Esophagus muscularis mucosa (tissue), 4 donors: Measurements from ENCODE around the gene RNF213. TPM values are rescaled to one million over a fixed set of nuclear protein-coding genes. Genes with fewer than 3 reads are reported as not detected.

Source experiments
- DNase-seq: peaks from one replicate; pipeline ENCODE4 v3.0.0-alpha.2; 2017; ENCODE audit errors: extremely low spot score
- H3K27ac ChIP-seq, 4 donors: fragments of 200-600 bp; sonication (generic); replicated peaks in 1 of 4; 1 replicate in 3 of 4; 2 replicates in 1 of 4; pipeline ENCODE4 v1.5.1; 2016 to 2019; ENCODE audit warnings: mild to moderate bottlenecking in 1 of 4
- H3K27me3 ChIP-seq, 4 donors: fragments of 200-600 bp; sonication (generic); one replicate each; pipeline versions ENCODE4 v1.5.1 to v1.6.0; 2016 to 2019
- H3K36me3 ChIP-seq, 4 donors: fragments of 200-600 bp; sonication (generic); one replicate each; pipeline ENCODE4 v1.5.1; 2016 to 2019
- H3K4me1 ChIP-seq, 4 donors: fragments of 200-600 bp; sonication (generic); one replicate each; pipeline ENCODE4 v1.5.1; 2016 to 2019
- H3K4me3 ChIP-seq, 4 donors: fragments of 200-600 bp; sonication (generic); 1 replicate in 2 of 4; 2 replicates in 2 of 4; pipeline ENCODE4 v1.5.1; 2016 to 2019; ENCODE audit warnings: mild to moderate bottlenecking in 4 of 4, moderate library complexity in 1 of 4
- H3K9me3 ChIP-seq, 4 donors: fragments of 200-600 bp; sonication (generic); 1 replicate in 3 of 4; 2 replicates in 1 of 4; pipeline ENCODE4 v1.5.1; 2016 to 2019
- EP300 ChIP-seq: sonication (generic); formaldehyde crosslinking; IDR thresholded peaks from one replicate; pipeline ENCODE4 v1.6.1; 2017; ENCODE audit warnings: antibody characterized with exemption
- POLR2A ChIP-seq: fragments of 450-650 bp; IDR thresholded peaks from one replicate; pipeline ENCODE4 v1.6.1; 2017; ENCODE audit warnings: antibody characterized with exemption, moderate library complexity, mild to moderate bottlenecking, low read depth
- POLR2AphosphoS5 ChIP-seq, 2 donors: sonication (generic); formaldehyde crosslinking; IDR thresholded peaks; one replicate each; pipeline ENCODE4 v1.6.1; 2017; ENCODE audit warnings: antibody characterized with exemption in 2 of 2
- WGBS: methylation state at CpG from one replicate; pipeline ENCODE4 v1.1.5; 2018; 5-methylcytosine and 5-hydroxymethylcytosine counted together
- intact Hi-C: fragments of 100-400 bp; cut with DNase I; formaldehyde crosslinking; loops from one replicate; pipeline ENCODE4 v1.15.1; 2023
- total RNA-seq, 4 donors: library from RNA; depleted of rRNA; stranded (reverse); fragments of >200 nt; gene quantifications; one replicate each; pipeline versions ENCODE4 v1.1.0 to v1.2.1, GENCODE V29; 2016
- TF ChIP-seq, protein P1 (sequence below), 3 experiments: fragments of 200-600 bp in 2 of 3; fragments of 450-650 bp in 1 of 3; sonication (generic) in 2 of 3; IDR thresholded peaks; one replicate each; pipeline ENCODE4 v1.5.1; 2017 to 2019; ENCODE audit warnings: antibody characterized with exemption in 3 of 3, mild to moderate bottlenecking in 2 of 3, moderate library complexity in 1 of 3

RNF213 gene
- total RNA-seq, 4 donors from 2014 or later, result 55.8 to 85.7 (median 75.9) TPM

GRCh38 chr17:80432961-80433550 lies 172.4 kb downstream of the RNF213 start:
- intact Hi-C loops, result no loop called here
- Histone ChIP-seq H3K36me3 (peaks cover 7 to 43% (median 21%) of the 10 kb centered on the region in 4 donors), H3K27me3 (no peaks in the 10 kb centered on the region), H3K27ac (no peak overlapping the region), H3K4me1 (no peaks in the 10 kb centered on the region), H3K4me3 (no peak overlapping the region), H3K9me3 (no peaks in the 10 kb centered on the region)
- no peak for TF ChIP-seq POLR2A
- TF ChIP-seq POLR2AphosphoS5 (IDR thresholded peaks at IDR 0.05), result no peak
- 94% methylated on average over 5 of the region's 6 CpGs for WGBS
- DNase-seq, result no peak

- no peaks in the 10 kb centered on the region for H3K9me3 ChIP-seq
- DNase-seq, result no peak
- no peak overlapping the region for H3K4me3 ChIP-seq
- intact Hi-C loops, result no loop called here
- no peaks in the 10 kb centered on the region for H3K4me1 ChIP-seq
- no peak overlapping the region for H3K27ac ChIP-seq
- WGBS, result 86% methylated on average over 12 of the region's 12 CpGs
- H3K27me3 ChIP-seq, result no peaks in the 10 kb centered on the region
- peaks cover 7 to 36% (median 14%) of the 10 kb centered on the region in 4 donors for H3K36me3 ChIP-seq
- TF ChIP-seq EP300 (no peak), POLR2AphosphoS5 (IDR thresholded peaks at IDR 0.05) (no peak), POLR2A (no peak)
- TF ChIP-seq, protein P1, sequence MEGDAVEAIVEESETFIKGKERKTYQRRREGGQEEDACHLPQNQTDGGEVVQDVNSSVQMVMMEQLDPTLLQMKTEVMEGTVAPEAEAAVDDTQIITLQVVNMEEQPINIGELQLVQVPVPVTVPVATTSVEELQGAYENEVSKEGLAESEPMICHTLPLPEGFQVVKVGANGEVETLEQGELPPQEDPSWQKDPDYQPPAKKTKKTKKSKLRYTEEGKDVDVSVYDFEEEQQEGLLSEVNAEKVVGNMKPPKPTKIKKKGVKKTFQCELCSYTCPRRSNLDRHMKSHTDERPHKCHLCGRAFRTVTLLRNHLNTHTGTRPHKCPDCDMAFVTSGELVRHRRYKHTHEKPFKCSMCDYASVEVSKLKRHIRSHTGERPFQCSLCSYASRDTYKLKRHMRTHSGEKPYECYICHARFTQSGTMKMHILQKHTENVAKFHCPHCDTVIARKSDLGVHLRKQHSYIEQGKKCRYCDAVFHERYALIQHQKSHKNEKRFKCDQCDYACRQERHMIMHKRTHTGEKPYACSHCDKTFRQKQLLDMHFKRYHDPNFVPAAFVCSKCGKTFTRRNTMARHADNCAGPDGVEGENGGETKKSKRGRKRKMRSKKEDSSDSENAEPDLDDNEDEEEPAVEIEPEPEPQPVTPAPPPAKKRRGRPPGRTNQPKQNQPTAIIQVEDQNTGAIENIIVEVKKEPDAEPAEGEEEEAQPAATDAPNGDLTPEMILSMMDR (IDR thresholded peaks at IDR 0.05), result no peak
These were observed 173.4 kb downstream of the RNF213 start for GRCh38 chr17:80433916-80434666.

GRCh38 chr17:80437532-80437931 lies 176.9 kb downstream of the RNF213 start:
- Histone ChIP-seq H3K9me3 (no peaks in the 10 kb centered on the region), H3K4me3 (no peak overlapping the region), H3K4me1 (no peaks in the 10 kb centered on the region), H3K27me3 (no peaks in the 10 kb centered on the region), H3K36me3 (peaks cover 0 to 15% (median 4%) of the 10 kb centered on the region in 4 donors), H3K27ac (no peak overlapping the region)
- WGBS, result 84% methylated on average over 10 of the region's 10 CpGs
- intact Hi-C loops, result no loop called here
- no peak for DNase-seq
- TF ChIP-seq POLR2A (no peak), EP300 (no peak), POLR2AphosphoS5 (IDR thresholded peaks at IDR 0.05) (no peak)
- TF ChIP-seq, protein P1 (IDR thresholded peaks at IDR 0.05), result no peak

- H3K4me1 ChIP-seq, result peaks cover 0 to 2% (median 0%) of the 10 kb centered on the region in 4 donors
- no peak overlapping the region for H3K27ac ChIP-seq
- no peaks in the 10 kb centered on the region for H3K9me3 ChIP-seq
- H3K36me3 ChIP-seq, result peaks cover 0 to 13% (median 4%) of the 10 kb centered on the region in 4 donors
- no peak for DNase-seq
- intact Hi-C loops, result no loop called here
- no peak overlapping the region for H3K4me3 ChIP-seq
- no peaks in the 10 kb centered on the region for H3K27me3 ChIP-seq
- TF ChIP-seq EP300 (no peak), POLR2AphosphoS5 (IDR thresholded peaks at IDR 0.05) (no peak), POLR2A (no peak)
- TF ChIP-seq, protein P1 (IDR thresholded peaks at IDR 0.05), result no peak
- no CpG with 5 or more reads among the region's 5 CpGs for WGBS
These were observed 178.2 kb downstream of the RNF213 start for GRCh38 chr17:80438806-80439205.

DNA sequence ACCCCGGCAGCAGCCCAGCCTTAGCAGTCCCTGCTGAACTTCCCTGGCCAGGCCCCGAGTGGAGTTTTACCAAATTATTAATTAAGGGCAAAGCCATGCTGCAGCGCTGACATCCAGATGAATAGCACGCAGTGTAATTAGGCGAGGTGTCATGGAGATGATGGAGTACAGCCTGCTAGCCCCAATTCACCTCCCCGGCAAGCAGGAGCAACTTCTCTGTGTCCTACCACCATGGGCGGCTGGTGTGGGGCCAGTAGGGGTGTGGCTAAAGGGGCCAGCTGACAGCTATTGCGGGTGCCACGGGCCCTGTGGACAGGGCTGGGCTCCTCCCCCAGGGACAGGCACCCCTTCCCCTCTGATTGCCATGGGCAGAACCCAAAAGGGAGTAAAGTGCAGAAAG lies 178.8 kb downstream of the RNF213 start:
- no peaks in the 10 kb centered on the region for H3K27me3 ChIP-seq
- 47% methylated on average over 3 of the region's 9 CpGs for WGBS
- intact Hi-C loops, result no loop called here
- TF ChIP-seq EP300 (no peak), POLR2A (no peak), POLR2AphosphoS5 (IDR thresholded peaks at IDR 0.05) (no peak)
- TF ChIP-seq, protein P1 (IDR thresholded peaks at IDR 0.05), result no peak
- H3K27ac ChIP-seq, result no peak overlapping the region
- no peak for DNase-seq
- peaks cover 0 to 5% (median 0%) of the 10 kb centered on the region in 4 donors for H3K4me1 ChIP-seq
- H3K4me3 ChIP-seq, result no peak overlapping the region
- peaks cover 0 to 13% (median 4%) of the 10 kb centered on the region in 4 donors for H3K36me3 ChIP-seq
- H3K9me3 ChIP-seq, result no peaks in the 10 kb centered on the region
